H1 (cell line): ENCODE measurements around the gene DPPA4. TPM values are rescaled to one million over a fixed set of nuclear protein-coding genes. Genes with fewer than 3 reads are reported as not detected.

Source experiments
- RFX5 ChIP-seq: IDR thresholded peaks from 2 replicates; pipeline ENCODE4 v1.6.1; 2011; ENCODE audit warnings: low read depth, low read length, improper control_type of control experiment, borderline replicate concordance
- RXRA ChIP-seq: IDR thresholded peaks from 2 replicates; pipeline ENCODE4 v1.6.1; 2011; ENCODE audit warnings: low read depth, mild to moderate bottlenecking, low read length, moderate library complexity; ENCODE audit not compliant: insufficient read depth
- TAF7 ChIP-seq: optimal IDR thresholded peaks from 2 replicates; pipeline ENCODE3; 2011; ENCODE audit warnings: low read depth, mild to moderate bottlenecking, inconsistent platforms, low read length, moderate library complexity, borderline replicate concordance
- TEAD4 ChIP-seq: IDR thresholded peaks from 2 replicates; pipeline ENCODE4 v1.6.1; 2012; ENCODE audit warnings: low read depth, low read length, inconsistent platforms, mixed read lengths
- polyA plus RNA-seq, 7 experiments: library from polyadenylated mRNA; depleted of rRNA in 3 of 7; stranded (reverse) in 5 of 7; unstranded in 2 of 7; fragments of >200 nt in 5 of 7; fragments of 200-250 nt in 2 of 7; gene quantifications; 1 replicate in 5 of 7; 2 replicates in 1 of 7; 4 replicates in 1 of 7; pipeline versions ENCODE4 v1.2.1 to v1.2.3, GENCODE V29; 2011 to 2013; ENCODE audit warnings: missing spikeins in 2 of 7, mixed read lengths in 2 of 7
- total RNA-seq: library from RNA; stranded (reverse); fragmentation: NEBNext Ultra II Directional; extraction: Animal tissue kit (Norgen Biotek cat#: 25700); gene quantifications from 2 replicates; pipeline ENCODE4 v1.2.1, GENCODE V29; 2021

Gene DPPA4
- total and polyA plus RNA-seq, 2 of the 8 experiments (the other 6 are each of a cell fraction or from before 2014, with no cell fraction given): 424 to 772 TPM

GRCh38 chr3:109356442-109357155 lies 19.3 kb upstream of the DPPA4 start (continued):
- TF ChIP-seq RXRA (no peak), TAF7 (peak; percentile 80), RFX5 (no peak), TEAD4 (0 out of 2 replicates have a peak, but pooled peaks have one; percentile 43)
